GM12892 (cell line): ENCODE results near the gene RASAL3.
A peak's percentile ranks its signal among the peaks of the same experiment; 100 is the strongest.

Experiments
- DNase-seq: peaks from one replicate; pipeline ENCODE4 v3.0.0; 2011; ENCODE audit not compliant: insufficient read length
- FAIRE-seq: peaks from 2 replicates; lab custom pipeline; 2011; peaks lifted over from hg19 to GRCh38; lab: Jason Lieb, UNC
- POLR2A ChIP-seq: IDR thresholded peaks from 2 replicates; pipeline ENCODE4 v1.6.1; 2011; ENCODE audit warnings: low read depth, low read length, control low read depth
- POLR2AphosphoS5 ChIP-seq: IDR thresholded peaks from 2 replicates; pipeline ENCODE4 v1.6.1; 2011; ENCODE audit warnings: low read depth, low read length, control low read depth
- TAF1 ChIP-seq: IDR thresholded peaks from 2 replicates; pipeline ENCODE4 v1.6.1; 2011; ENCODE audit warnings: low read depth, mild to moderate bottlenecking, control low read depth, low read length, borderline replicate concordance

The RASAL3 gene

GRCh38 chr19:15453906-15454860 is 10.2 kb downstream of the RASAL3 start:
- DNase-seq (no peak), FAIRE-seq (no peak)
- TF ChIP-seq TAF1 (no peak), POLR2AphosphoS5 (no peak; the same call in 1 of the 2 replicates), POLR2A (no peak)

- FAIRE-seq: no peak
Observed at GRCh38 chr19:15453091-15453578, 11.2 kb downstream of the RASAL3 start.

GRCh38 chr19:15452111-15453047 is 12.0 kb downstream of the RASAL3 start:
- FAIRE-seq (no peak), DNase-seq (no peak)
- TF ChIP-seq POLR2AphosphoS5: no peak
- TF ChIP-seq POLR2A: no peak

More at GRCh38 chr19:15453091-15453578, 11.2 kb downstream of the RASAL3 start:
- DNase-seq: no peak
- TF ChIP-seq TAF1 (no peak), POLR2A (no peak), POLR2AphosphoS5 (no peak)

- no peak for FAIRE-seq
- TF ChIP-seq TAF1: no peak
- TF ChIP-seq POLR2A: no peak
- TF ChIP-seq POLR2AphosphoS5: no peak
- no peak for DNase-seq
Observed at GRCh38 chr19:15450528-15450890, 13.8 kb downstream of the RASAL3 start.

- TF ChIP-seq TAF1: no peak
- peak; percentile 64; the same call in 1 of the 2 replicates for TF ChIP-seq POLR2AphosphoS5
- no peak; the same call in 1 of the 2 replicates for TF ChIP-seq POLR2A
- DNase-seq (peak; percentile 95), FAIRE-seq (peak; percentile 51)
Observed at GRCh38 chr19:15449620-15450527, 14.5 kb downstream of the RASAL3 start, which contains the start of gene WIZ. Gene WIZ, minus strand, starts transcription at chr19:15449956. Its CDS starts 1,649 bp downstream, at chr19:15448307.

DNA sequence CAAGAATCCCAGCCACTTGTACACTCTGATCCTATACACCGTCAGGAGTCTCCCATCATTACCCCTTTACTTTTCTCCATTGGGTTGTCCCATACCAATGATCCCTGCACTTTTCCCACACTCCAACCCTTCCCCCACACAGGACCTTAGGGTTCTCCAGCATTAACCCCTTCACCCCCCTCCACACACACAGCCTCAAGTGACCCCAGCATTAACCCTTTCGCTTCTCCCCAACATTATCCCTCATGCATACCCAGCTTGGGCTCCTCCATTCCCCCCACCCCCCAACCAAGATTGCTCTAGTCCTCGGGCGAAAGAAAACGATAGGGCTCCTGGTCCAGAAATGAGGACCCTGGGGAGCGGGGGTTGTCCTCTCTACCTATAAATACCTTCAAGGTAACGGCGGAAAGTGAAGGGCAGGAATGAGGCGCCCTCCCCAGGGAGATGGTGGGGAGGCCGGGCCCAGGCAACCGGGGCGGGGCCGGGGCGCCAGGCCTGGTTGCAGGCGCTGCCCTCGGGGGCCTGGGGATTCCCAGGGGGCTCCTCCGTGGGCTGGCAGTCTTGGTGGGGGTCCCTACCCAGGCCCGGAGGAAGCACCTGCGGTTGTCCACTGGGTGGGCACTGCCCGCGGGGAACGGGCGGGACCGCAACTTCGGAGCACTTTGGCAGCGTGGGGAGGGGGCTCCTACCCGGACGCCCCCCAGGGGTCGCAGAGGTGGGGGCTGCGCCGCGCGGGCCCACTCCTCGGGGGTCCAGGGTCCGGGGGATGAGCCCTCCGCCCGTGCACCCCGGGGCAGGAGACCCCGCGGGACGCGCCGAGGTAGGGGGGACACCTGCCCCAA is 15.3 kb downstream of the RASAL3 start:
- no peak; the same call in 1 of the 2 replicates for TF ChIP-seq POLR2A
- TF ChIP-seq TAF1: no peak
- TF ChIP-seq POLR2AphosphoS5: no peak
- no peak for DNase-seq
- FAIRE-seq: no peak

DNA sequence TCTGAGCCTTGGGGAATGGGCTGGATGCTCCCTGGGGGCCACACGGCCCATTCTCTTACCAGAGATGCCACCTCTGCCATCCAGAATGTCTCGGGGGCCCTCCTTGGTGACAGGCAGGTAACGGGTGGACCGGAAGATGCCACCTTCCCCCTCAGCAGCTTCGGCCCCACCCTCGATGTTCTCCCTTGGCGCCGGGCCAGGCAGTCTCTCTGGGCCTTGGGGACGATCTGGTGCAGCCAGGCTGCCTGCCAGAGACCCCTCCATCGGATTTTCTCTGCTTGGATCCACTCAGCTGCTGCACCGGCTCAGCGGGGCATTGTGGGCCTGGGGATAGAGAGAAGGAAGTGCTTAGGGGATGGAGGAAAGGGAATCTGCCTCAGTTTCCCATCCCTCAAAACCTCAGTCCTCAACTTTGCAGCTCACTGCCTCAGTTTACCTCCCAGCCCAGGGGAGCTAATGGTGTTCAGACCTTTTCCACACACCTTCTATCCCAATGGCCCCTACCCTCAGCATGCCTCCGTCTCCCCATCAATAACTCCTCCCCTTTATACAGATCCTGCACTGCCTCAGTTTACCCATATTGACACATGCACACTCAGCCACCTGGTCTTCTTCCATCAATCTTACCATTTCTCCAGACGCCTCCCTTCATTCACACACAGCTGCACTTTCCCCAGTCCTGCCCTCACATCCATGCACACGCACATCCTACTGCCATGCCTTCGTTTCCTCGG is 16.1 kb downstream of the RASAL3 start:
- peak; percentile 76 for FAIRE-seq
- TF ChIP-seq POLR2A: no peak
- no peak for TF ChIP-seq POLR2AphosphoS5
- no peak for TF ChIP-seq TAF1
- DNase-seq: no peak

DNA sequence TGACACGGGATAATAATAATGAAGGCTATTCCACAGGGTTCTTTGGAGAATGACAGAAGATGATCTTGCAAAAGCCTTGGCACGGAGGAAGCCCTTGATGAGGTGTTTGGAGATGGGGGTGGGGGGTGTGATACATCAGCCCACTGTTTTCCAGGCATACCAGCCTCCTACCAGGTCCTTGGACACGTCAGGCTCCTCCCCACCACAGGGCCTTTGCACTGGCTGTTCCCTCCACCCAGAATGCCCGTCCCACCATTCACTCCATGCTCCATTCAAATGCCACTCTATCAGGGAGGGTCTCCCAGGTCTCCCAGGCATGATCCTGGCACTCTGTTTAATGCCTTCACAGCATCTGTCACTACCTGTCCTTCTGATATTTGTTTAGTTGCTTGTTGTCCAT is 17.3 kb downstream of the RASAL3 start:
- DNase-seq (no peak), FAIRE-seq (no peak)
- TF ChIP-seq POLR2AphosphoS5 (no peak), TAF1 (no peak), POLR2A (no peak)
